ENCODE data around the gene VTN.

- no peak for TF ChIP-seq CTCF (IDR thresholded peaks at IDR 0.05)
- TF ChIP-seq POLR2AphosphoS5 (IDR thresholded peaks at IDR 0.05) = peak; percentile 58
Observed at GRCh38 chr17:28335959-28336871, 33.9 kb downstream of the VTN start.

Measured in prostate gland (tissue), 2 donors.